Suprapubic skin (tissue), 4 donors: ENCODE data around the gene MARCO. TPM values are rescaled to one million over a fixed set of nuclear protein-coding genes. Genes with fewer than 3 reads are reported as not detected.

Experiments used
- DNase-seq, 2 donors: peaks; one replicate each; pipeline ENCODE4 v3.0.0-alpha.2; 2019; ENCODE audit warnings: low spot score in 2 of 2
- H3K27ac ChIP-seq: fragments of 200-600 bp; sonication (generic); one replicate; pipeline ENCODE4 v1.5.1; 2019
- H3K27me3 ChIP-seq: fragments of 200-600 bp; sonication (generic); one replicate; pipeline ENCODE4 v1.5.1; 2019
- H3K36me3 ChIP-seq: fragments of 200-600 bp; sonication (generic); one replicate; pipeline ENCODE4 v1.5.1; 2019
- H3K4me1 ChIP-seq: fragments of 200-600 bp; sonication (generic); one replicate; pipeline ENCODE4 v1.5.1; 2019
- H3K4me3 ChIP-seq: fragments of 200-600 bp; sonication (generic); one replicate; pipeline ENCODE4 v1.5.1; 2019; ENCODE audit warnings: mild to moderate bottlenecking
- H3K9me3 ChIP-seq: fragments of 200-600 bp; sonication (generic); one replicate; pipeline ENCODE4 v1.5.1; 2019
- CTCF ChIP-seq, 2 donors: fragments of 200-600 bp in 1 of 2; fragments of 450-650 bp in 1 of 2; sonication (generic) in 1 of 2; IDR thresholded peaks; one replicate each; pipeline ENCODE4 v1.5.1; 2016 to 2019; ENCODE audit warnings: antibody characterized with exemption in 2 of 2, mild to moderate bottlenecking in 1 of 2, moderate library complexity in 1 of 2
- EP300 ChIP-seq: sonication (generic); formaldehyde crosslinking; IDR thresholded peaks from one replicate; pipeline ENCODE4 v1.6.1; 2017; ENCODE audit warnings: antibody characterized with exemption
- POLR2A ChIP-seq, 2 donors: fragments of 450-650 bp; IDR thresholded peaks; one replicate each; pipeline ENCODE4 v1.6.1; 2017; ENCODE audit warnings: antibody characterized with exemption in 2 of 2, mild to moderate bottlenecking in 2 of 2, moderate library complexity in 2 of 2
- POLR2AphosphoS5 ChIP-seq, 3 donors: sonication (generic); formaldehyde crosslinking; IDR thresholded peaks; one replicate each; pipeline ENCODE4 v1.6.1; 2017; ENCODE audit warnings: antibody characterized with exemption in 3 of 3
- WGBS: methylation state at CpG from one replicate; pipeline ENCODE4 v1.1.5; 2018; 5-methylcytosine and 5-hydroxymethylcytosine counted together
- total RNA-seq, 4 donors: library from RNA; depleted of rRNA; stranded (reverse); fragments of >200 nt; gene quantifications; one replicate each; pipeline ENCODE4 v1.1.0, GENCODE V29; 2016

Gene MARCO
- total RNA-seq, 4 donors from 2014 or later, result 0.68 to 9.1 (median 1.3) TPM

GRCh38 chr2:118911166-118911856 is 30.7 kb upstream of the MARCO start:
- no peak overlapping the region for H3K4me3 ChIP-seq
- DNase-seq, result no peak
- TF ChIP-seq POLR2A (IDR thresholded peaks at IDR 0.05), result no peak
- TF ChIP-seq EP300, result no peak
- no peak for TF ChIP-seq POLR2AphosphoS5 (IDR thresholded peaks at IDR 0.05)
- no peak for TF ChIP-seq CTCF (IDR thresholded peaks at IDR 0.05)
- no peaks in the 10 kb centered on the region for H3K27me3 ChIP-seq
- H3K27ac ChIP-seq, result no peak overlapping the region
- no peaks in the 10 kb centered on the region for H3K9me3 ChIP-seq
- H3K36me3 ChIP-seq, result no peaks in the 10 kb centered on the region
- no peaks in the 10 kb centered on the region for H3K4me1 ChIP-seq
- 70% methylated on average over 5 of the region's 5 CpGs for WGBS

- WGBS, result 82% methylated on average over 8 of the region's 8 CpGs
Observed at GRCh38 chr2:118911936-118912335, 30.1 kb upstream of the MARCO start.

GRCh38 chr2:118913131-118913802 is 28.7 kb upstream of the MARCO start:
- no peak overlapping the region for H3K27ac ChIP-seq
- no peaks in the 10 kb centered on the region for H3K27me3 ChIP-seq
- no peaks in the 10 kb centered on the region for H3K9me3 ChIP-seq
- no peak for TF ChIP-seq EP300
- no peak for TF ChIP-seq POLR2AphosphoS5 (IDR thresholded peaks at IDR 0.05)
- no peak for TF ChIP-seq POLR2A (IDR thresholded peaks at IDR 0.05)
- no peak for TF ChIP-seq CTCF (IDR thresholded peaks at IDR 0.05)
- no peaks in the 10 kb centered on the region for H3K4me1 ChIP-seq
- WGBS, result 59% methylated on average over 3 of the region's 3 CpGs
- DNase-seq, result no peak
- H3K36me3 ChIP-seq, result no peaks in the 10 kb centered on the region
- no peak overlapping the region for H3K4me3 ChIP-seq

More at GRCh38 chr2:118911936-118912335, 30.1 kb upstream of the MARCO start:
- Histone ChIP-seq H3K27ac (no peak overlapping the region), H3K27me3 (no peaks in the 10 kb centered on the region), H3K4me1 (no peaks in the 10 kb centered on the region), H3K36me3 (no peaks in the 10 kb centered on the region), H3K9me3 (no peaks in the 10 kb centered on the region), H3K4me3 (no peak overlapping the region)
- DNase-seq, result no peak
- TF ChIP-seq CTCF (IDR thresholded peaks at IDR 0.05) (no peak), EP300 (no peak)

GRCh38 chr2:118913803-118914645 is 28.0 kb upstream of the MARCO start:
- H3K36me3 ChIP-seq, result no peaks in the 10 kb centered on the region
- no peaks in the 10 kb centered on the region for H3K4me1 ChIP-seq
- TF ChIP-seq CTCF (IDR thresholded peaks at IDR 0.05) (no peak), POLR2AphosphoS5 (IDR thresholded peaks at IDR 0.05) (no peak), POLR2A (IDR thresholded peaks at IDR 0.05) (no peak)
- 88% methylated on average over 3 of the region's 3 CpGs for WGBS
- H3K9me3 ChIP-seq, result no peaks in the 10 kb centered on the region
- no peak for DNase-seq
- H3K27me3 ChIP-seq, result no peaks in the 10 kb centered on the region
- no peak overlapping the region for H3K27ac ChIP-seq
- H3K4me3 ChIP-seq, result no peak overlapping the region
